HepG2 (cell line): Measurements from ENCODE around the gene NACC2. TPM values are rescaled to one million over a fixed set of nuclear protein-coding genes. Genes with fewer than 3 reads are reported as not detected.

Experiments used
- ATAC-seq: fragments of 200-7000 bp; cut with Tn5 transposase; 3 replicates; pipeline ENCODE4 v1.9.1; 2020; ENCODE audit warnings: mild to moderate bottlenecking, moderate library complexity
- BruUV-seq: library from RNA; stranded (reverse); fragments of 400-500 nt; replicated peaks from 2 replicates; lab custom pipeline; 2021; lab: Mats Ljungman, UMichigan
- CTCF ChIA-PET: fragments of 300-600 bp; formaldehyde crosslinking; extraction: SDS; loops from one replicate; lab custom pipeline; 2021; ENCODE audit warnings: low total read pairs, inconsistent platforms, low intra/inter-chr PET ratio; lab: Yijun Ruan, JAX
- POLR2A ChIA-PET: fragments of 350-600 bp; sonication (Branson Sonifier 250); formaldehyde crosslinking; loops from one replicate; lab custom pipeline; 2020; ENCODE audit warnings: antibody characterized with exemption, inconsistent platforms; lab: Yijun Ruan, JAX
- DNase-seq: peaks from one replicate; pipeline ENCODE4 v3.0.0-alpha.2; 2015; ENCODE audit warnings: low spot score
- FAIRE-seq: peaks from 3 replicates; lab custom pipeline; 2011; peaks lifted over from hg19 to GRCh38; lab: Jason Lieb, UNC
- H2AFZ ChIP-seq: one replicate; pipeline ENCODE4 v1.6.1; 2011; ENCODE audit warnings: low read length, inconsistent platforms
- H3K27ac ChIP-seq: fragments of 300-600 bp; 3 replicates; pipeline ENCODE4 v1.8.0; 2011; ENCODE audit warnings: mixed run types, mild to moderate bottlenecking, mixed read lengths, low read length, inconsistent platforms; ENCODE audit not compliant: insufficient read depth; ENCODE audit errors: extremely low read length
- H3K27me3 ChIP-seq, 2 experiments: fragments of 200-600 bp in 1 of 2; 2 replicates in 1 of 2; 3 replicates in 1 of 2; pipeline versions ENCODE4 v1.6.0 to v1.8.0; 2011; ENCODE audit warnings: low read length in 2 of 2, mild to moderate bottlenecking in 2 of 2, moderate library complexity in 2 of 2, inconsistent platforms in 1 of 2; ENCODE audit not compliant: insufficient read depth in 2 of 2, control insufficient read depth in 1 of 2
- H3K36me3 ChIP-seq, 2 experiments: fragments of 200-600 bp in 1 of 2; replicated peaks in 1 of 2; 2 replicates in 1 of 2; 3 replicates in 1 of 2; pipeline versions ENCODE4 v1.5.1 to v1.8.0; 2011; ENCODE audit warnings: low read length in 2 of 2, inconsistent platforms in 1 of 2; ENCODE audit not compliant: insufficient read depth in 2 of 2, control insufficient read depth in 1 of 2
- H3K4me1 ChIP-seq: 2 replicates; pipeline ENCODE4 v1.5.1; 2012; ENCODE audit warnings: low read length, inconsistent platforms; ENCODE audit not compliant: insufficient read depth
- H3K4me2 ChIP-seq: 2 replicates; pipeline ENCODE4 v1.6.0; 2011; ENCODE audit warnings: low read depth, low read length, inconsistent platforms
- H3K4me3 ChIP-seq, 3 experiments: fragments of 200-600 bp in 1 of 3; sonication (generic), shearing (Covaris generic) in 1 of 3; replicated peaks in 1 of 3; 2 replicates each; pipeline ENCODE4 v1.5.1; 2011 to 2016; ENCODE audit warnings: low read length in 3 of 3, inconsistent platforms in 2 of 3, low read depth in 2 of 3, mild to moderate bottlenecking in 2 of 3, control low read depth in 1 of 3, mixed read lengths in 1 of 3; ENCODE audit not compliant: insufficient read depth in 1 of 3
- H3K79me2 ChIP-seq: one replicate; pipeline ENCODE4 v1.6.1; 2011; ENCODE audit warnings: low read length, inconsistent platforms; ENCODE audit not compliant: insufficient read depth
- H3K9ac ChIP-seq: 2 replicates; pipeline ENCODE4 v1.6.0; 2011; ENCODE audit warnings: mild to moderate bottlenecking, low read depth, low read length, inconsistent platforms; ENCODE audit not compliant: insufficient read depth
- H3K9me3 ChIP-seq: 2 replicates; pipeline ENCODE4 v1.5.1; 2012; ENCODE audit warnings: mild to moderate bottlenecking, low read length
- H4K20me1 ChIP-seq: 2 replicates; pipeline ENCODE4 v1.6.0; 2011; ENCODE audit warnings: inconsistent platforms, mild to moderate bottlenecking, low read length, moderate library complexity; ENCODE audit not compliant: insufficient read depth
- BORCS8-MEF2B ChIP-seq: sonication (generic); formaldehyde crosslinking; IDR thresholded peaks from 2 replicates; pipeline ENCODE4 v1.8.0; 2022; ENCODE audit warnings: mild to moderate bottlenecking, missing genetic modification reagents
- ELK4 ChIP-seq: sonication (generic); formaldehyde crosslinking; IDR thresholded peaks from 2 replicates; pipeline ENCODE4 v1.9.0; 2021; ENCODE audit warnings: missing genetic modification reagents, borderline replicate concordance
- HOXA3 ChIP-seq: sonication (generic); formaldehyde crosslinking; IDR thresholded peaks from 2 replicates; pipeline ENCODE4 v1.5.0; 2020; ENCODE audit warnings: missing genetic modification reagents
- IKZF4 ChIP-seq: sonication (generic); formaldehyde crosslinking; IDR thresholded peaks from 2 replicates; pipeline ENCODE4 v1.5.1; 2020; ENCODE audit warnings: borderline replicate concordance, mild to moderate bottlenecking, low read depth, missing genetic modification reagents; ENCODE audit errors: not compliant biosample characterization
- MXD1 ChIP-seq: sonication (generic); formaldehyde crosslinking; IDR thresholded peaks from 2 replicates; pipeline ENCODE4 v1.4.0; 2020; ENCODE audit warnings: mild to moderate bottlenecking, missing genetic modification reagents
- SMARCC2 ChIP-seq: fragments of 450-650 bp; IDR thresholded peaks from 2 replicates; pipeline ENCODE4 v1.6.1; 2017; ENCODE audit warnings: antibody characterized with exemption, mild to moderate bottlenecking
- ZBTB46 ChIP-seq: sonication (generic); formaldehyde crosslinking; IDR thresholded peaks from 2 replicates; pipeline ENCODE4 v1.4.0; 2020; ENCODE audit warnings: mild to moderate bottlenecking, missing genetic modification reagents, borderline replicate concordance
- ZNF740 ChIP-seq: sonication (generic); formaldehyde crosslinking; IDR thresholded peaks from 2 replicates; pipeline ENCODE4 v1.4.0; 2020; ENCODE audit warnings: missing genetic modification reagents
- ZNF781 ChIP-seq: sonication (generic); formaldehyde crosslinking; IDR thresholded peaks from 2 replicates; pipeline ENCODE4 v1.5.1; 2020; ENCODE audit warnings: borderline replicate concordance, mild to moderate bottlenecking, missing genetic modification reagents; ENCODE audit errors: not compliant biosample characterization
- WGBS: methylation state at CpG from one replicate; pipeline ENCODE4 v1.1.6; 2017; ENCODE audit warnings: low lambda C conversion rate; 5-methylcytosine and 5-hydroxymethylcytosine counted together
- in situ Hi-C: cut with HindIII; loops from 2 replicates; pipeline ENCODE4 v1.10.0; 2017; ENCODE audit warnings: low pct_unique_long_range_greater_than_20kb; ENCODE audit not compliant: extremely low pct_ligation_motif_present
- intact Hi-C: fragments of 100-400 bp; cut with micrococcal nuclease; formaldehyde crosslinking; loops from one replicate; pipeline ENCODE4 v1.10.0; 2022; ENCODE audit not compliant: unreplicated experiment
- polyA plus RNA-seq, 8 experiments: library from polyadenylated mRNA; depleted of rRNA in 3 of 8; stranded (reverse) in 7 of 8; unstranded in 1 of 8; fragments of >200 nt; fragmentation: Illumina TruSeq in 4 of 8; extraction: Trizol in 4 of 8; gene quantifications; 2 replicates each; pipeline versions ENCODE4 v1.2.1 to v1.2.3, GENCODE V29; 2011 to 2016; ENCODE audit warnings: low read depth in 4 of 8, missing spikeins in 1 of 8, mixed read lengths in 1 of 8; ENCODE audit not compliant: insufficient read depth in 1 of 8
- total RNA-seq, 5 experiments: library from RNA; depleted of rRNA; stranded (reverse); fragments of >200 nt; fragmentation: Illumina TruSeq; extraction: Trizol; gene quantifications; 2 replicates each; pipeline ENCODE4 v1.2.3, GENCODE V29; 2016; ENCODE audit warnings: low read depth in 1 of 5
- TF ChIP-seq, protein P1 (sequence below): sonication (generic); formaldehyde crosslinking; IDR thresholded peaks from 2 replicates; pipeline ENCODE4; 2020; ENCODE audit warnings: missing genetic modification reagents, mild to moderate bottlenecking, borderline replicate concordance

NACC2 gene
- total and polyA plus RNA-seq, 2 of the 13 experiments (the other 11 are each of a cell fraction or from before 2014, with no cell fraction given), result 5.9 to 12.3 TPM

DNA sequence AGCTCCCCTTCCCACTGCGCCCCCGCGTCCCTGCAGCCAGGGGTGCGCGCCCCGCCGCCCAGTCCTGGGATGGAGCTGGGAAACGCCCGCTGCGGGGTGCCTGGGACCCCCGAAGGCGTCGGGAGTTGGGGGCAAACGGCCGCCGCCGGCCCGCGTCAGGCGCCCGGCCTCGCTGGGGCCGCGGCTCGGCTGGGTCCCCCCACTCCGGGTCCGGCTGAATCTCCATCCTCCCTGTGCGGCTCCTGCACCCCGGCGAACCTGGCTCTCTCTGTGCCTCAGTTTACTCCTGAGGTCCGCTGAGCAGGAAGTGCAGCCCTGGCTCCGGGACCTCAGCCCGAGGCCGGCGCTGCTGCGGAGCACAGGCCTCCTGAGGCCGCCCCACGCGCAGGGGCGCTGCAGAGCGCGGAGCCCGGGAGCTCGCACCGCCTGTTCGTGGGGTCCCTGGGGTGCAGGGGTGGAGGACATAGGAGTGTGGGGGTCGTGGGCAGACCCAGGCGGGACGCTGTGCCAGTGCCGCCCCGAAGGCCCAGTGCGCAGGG is 37.5 kb upstream of the NACC2 start:
- no peak overlapping the region for H3K27ac ChIP-seq
- no peak overlapping the region for H2AFZ ChIP-seq
- DNase-seq (no peak), FAIRE-seq (no peak), ATAC-seq (no peak)
- H3K9ac ChIP-seq, result no peak overlapping the region
- ChIA-PET POLR2A (interaction anchor here (1.0 kb wide), 1 partner anchor 37 kb away, joined by 3 read pairs; no protein-coding TSS in a partner anchor), CTCF (interaction anchor here (1.2 kb wide), 1 partner anchor 93 kb away, joined by 4 read pairs; no protein-coding TSS in a partner anchor)
- intact Hi-C loops, result no loop called here
- H3K27me3 ChIP-seq, result peaks cover 22 to 78% of the 10 kb centered on the region in 2 experiments
- in situ Hi-C loops, result no loop called here
- no peak for TF ChIP-seq ZNF781 (CRISPR knock-in tag)
- TF ChIP-seq ZNF740, result no peak
- TF ChIP-seq SMARCC2, result no peak
- TF ChIP-seq HOXA3 (CRISPR knock-in tag), result no peak
- no peak for TF ChIP-seq IKZF4
- no peak for TF ChIP-seq BORCS8-MEF2B
- no peak for TF ChIP-seq MXD1 (CRISPR knock-in tag)
- no peak for TF ChIP-seq ELK4 (CRISPR knock-in tag)
- TF ChIP-seq ZBTB46, result no peak
- TF ChIP-seq, protein P1, sequence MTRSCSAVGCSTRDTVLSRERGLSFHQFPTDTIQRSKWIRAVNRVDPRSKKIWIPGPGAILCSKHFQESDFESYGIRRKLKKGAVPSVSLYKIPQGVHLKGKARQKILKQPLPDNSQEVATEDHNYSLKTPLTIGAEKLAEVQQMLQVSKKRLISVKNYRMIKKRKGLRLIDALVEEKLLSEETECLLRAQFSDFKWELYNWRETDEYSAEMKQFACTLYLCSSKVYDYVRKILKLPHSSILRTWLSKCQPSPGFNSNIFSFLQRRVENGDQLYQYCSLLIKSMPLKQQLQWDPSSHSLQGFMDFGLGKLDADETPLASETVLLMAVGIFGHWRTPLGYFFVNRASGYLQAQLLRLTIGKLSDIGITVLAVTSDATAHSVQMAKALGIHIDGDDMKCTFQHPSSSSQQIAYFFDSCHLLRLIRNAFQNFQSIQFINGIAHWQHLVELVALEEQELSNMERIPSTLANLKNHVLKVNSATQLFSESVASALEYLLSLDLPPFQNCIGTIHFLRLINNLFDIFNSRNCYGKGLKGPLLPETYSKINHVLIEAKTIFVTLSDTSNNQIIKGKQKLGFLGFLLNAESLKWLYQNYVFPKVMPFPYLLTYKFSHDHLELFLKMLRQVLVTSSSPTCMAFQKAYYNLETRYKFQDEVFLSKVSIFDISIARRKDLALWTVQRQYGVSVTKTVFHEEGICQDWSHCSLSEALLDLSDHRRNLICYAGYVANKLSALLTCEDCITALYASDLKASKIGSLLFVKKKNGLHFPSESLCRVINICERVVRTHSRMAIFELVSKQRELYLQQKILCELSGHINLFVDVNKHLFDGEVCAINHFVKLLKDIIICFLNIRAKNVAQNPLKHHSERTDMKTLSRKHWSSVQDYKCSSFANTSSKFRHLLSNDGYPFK (CRISPR knock-in tag), result no peak
- H3K4me2 ChIP-seq, result no peak overlapping the region; the same call in 1 of the 2 replicates
- H3K9me3 ChIP-seq, result no peaks in the 10 kb centered on the region
- no TSS peak for BruUV-seq
- no CpG with 5 or more reads among the region's 52 CpGs for WGBS
- H4K20me1 ChIP-seq, result no peaks in the 10 kb centered on the region
- H3K4me1 ChIP-seq, result peaks cover 18% of the 10 kb centered on the region
- no peak overlapping the region for H3K4me3 ChIP-seq
- H3K36me3 ChIP-seq, result no peaks in the 10 kb centered on the region
- H3K79me2 ChIP-seq, result no peaks in the 10 kb centered on the region
